GM04504 (cell line): ENCODE data around the gene NEURL1.
"Not testable (repeated sequence)": the region's sequence is repeated elsewhere in the genome, so short reads cannot be mapped to it uniquely, and the experiment has no call there.

Experiments used
- DNase-seq: peaks from one replicate; pipeline ENCODE4 v3.0.0-alpha.2; 2012; ENCODE audit warnings: low read depth

Gene NEURL1

DNA sequence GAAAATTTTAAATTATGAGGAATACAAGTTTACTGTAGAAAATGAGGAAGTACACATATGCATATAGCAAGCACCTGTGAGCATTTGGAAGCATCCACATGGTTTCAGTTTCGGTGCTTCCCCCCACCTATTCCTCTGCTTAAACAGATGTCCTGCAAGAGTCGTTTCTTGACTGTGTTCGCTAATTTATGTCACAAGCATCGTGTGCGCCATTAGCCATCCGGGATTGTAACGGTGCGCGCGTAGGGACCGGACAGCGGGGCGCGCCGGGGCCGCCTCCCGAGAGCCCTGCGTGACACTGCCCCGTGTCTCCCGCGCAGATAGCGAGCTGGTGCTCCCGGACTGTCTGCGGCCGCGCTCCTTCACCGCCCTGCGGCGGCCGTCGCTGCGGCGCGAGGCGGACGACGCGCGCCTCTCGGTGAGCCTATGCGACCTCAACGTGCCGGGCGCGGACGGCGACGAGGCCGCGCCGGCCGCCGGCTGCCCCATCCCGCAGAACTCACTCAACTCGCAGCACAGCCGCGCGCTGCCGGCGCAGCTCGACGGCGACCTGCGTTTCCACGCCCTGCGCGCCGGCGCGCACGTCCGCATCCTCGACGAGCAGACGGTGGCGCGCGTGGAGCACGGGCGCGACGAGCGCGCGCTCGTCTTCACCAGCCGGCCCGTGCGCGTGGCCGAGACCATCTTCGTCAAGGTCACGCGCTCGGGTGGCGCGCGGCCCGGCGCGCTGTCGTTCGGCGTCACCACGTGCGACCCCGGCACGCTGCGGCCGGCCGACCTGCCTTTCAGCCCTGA is 90.9 kb downstream of the NEURL1 start:
- DNase-seq = no peak

DNA sequence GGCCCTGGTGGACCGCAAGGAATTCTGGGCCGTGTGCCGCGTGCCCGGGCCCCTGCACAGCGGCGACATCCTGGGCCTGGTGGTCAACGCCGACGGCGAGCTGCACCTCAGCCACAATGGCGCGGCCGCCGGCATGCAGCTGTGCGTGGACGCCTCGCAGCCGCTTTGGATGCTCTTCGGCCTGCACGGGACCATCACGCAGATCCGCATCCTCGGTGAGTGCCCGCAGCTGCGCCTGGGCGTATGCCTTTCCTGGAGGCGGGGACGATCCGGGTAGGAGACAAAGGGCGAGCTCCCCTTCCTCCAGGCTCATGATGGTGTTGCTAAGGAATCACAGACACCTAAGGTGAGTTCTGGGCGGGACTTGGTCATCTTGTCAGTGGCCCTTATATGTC is 91.5 kb downstream of the NEURL1 start:
- no peak for DNase-seq

GRCh38 chr10:103587073-103587472 is 93.6 kb downstream of the NEURL1 start:
- no peak for DNase-seq

DNA sequence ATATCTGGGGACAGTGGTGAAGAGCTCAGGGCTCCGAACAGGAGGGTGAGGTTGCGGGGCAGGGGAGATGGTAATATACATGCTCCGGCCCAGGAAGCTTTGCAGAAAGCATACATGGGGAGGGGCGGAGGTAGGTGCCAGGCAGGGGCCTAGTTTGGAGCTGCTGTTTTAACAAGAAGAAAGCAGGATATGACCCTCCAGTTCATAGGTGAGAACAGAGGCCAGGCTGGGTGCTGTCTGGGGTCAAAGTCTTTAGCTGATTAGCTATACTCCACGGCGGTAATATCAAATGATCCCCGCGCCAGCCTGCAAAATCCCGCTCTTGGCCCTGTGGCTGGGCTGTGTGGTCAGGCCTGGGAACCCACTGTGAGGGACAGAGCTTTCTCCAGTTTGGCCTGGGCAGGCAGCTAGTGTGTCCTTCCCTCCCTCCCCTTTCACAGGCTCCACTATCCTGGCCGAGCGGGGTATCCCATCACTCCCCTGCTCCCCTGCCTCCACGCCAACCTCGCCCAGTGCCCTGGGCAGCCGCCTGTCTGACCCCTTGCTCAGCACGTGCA is 95.6 kb downstream of the NEURL1 start:
- DNase-seq = no peak

GRCh38 chr10:103590060-103590459 is 96.6 kb downstream of the NEURL1 start:
- DNase-seq = no peak

DNA sequence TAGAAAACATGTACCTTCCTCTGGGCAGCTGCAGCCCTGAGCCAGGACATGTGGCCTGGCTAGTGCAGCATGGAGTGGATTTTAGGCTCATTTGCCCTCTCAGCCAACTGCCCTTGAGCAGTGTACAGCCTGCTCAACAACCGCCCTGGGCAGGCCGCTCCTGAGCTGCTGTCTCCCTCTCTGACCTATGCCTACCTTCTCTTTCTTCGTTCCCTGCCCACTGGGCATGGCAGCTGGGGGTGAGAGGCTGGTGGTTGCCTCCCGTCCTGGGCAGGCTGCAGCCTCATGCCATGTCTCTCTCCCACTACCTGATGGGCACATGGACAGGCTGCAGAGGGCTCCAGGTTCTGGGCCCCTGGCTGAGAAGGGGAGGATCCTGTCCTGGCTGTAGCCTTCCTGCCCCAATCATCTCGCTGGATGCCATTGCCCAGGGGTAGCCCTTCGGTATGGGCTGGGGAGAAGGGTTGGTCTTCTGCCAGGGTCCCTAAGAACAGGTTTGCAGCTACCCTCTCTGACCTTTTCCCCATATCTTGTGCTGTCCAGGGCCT is 97.3 kb downstream of the NEURL1 start:
- no peak for DNase-seq

- no peak for DNase-seq
Measured at GRCh38 chr10:103592186-103593021, 98.9 kb downstream of the NEURL1 start.

- no peak for DNase-seq
Measured at GRCh38 chr10:103593022-103593570, 99.6 kb downstream of the NEURL1 start.

DNA sequence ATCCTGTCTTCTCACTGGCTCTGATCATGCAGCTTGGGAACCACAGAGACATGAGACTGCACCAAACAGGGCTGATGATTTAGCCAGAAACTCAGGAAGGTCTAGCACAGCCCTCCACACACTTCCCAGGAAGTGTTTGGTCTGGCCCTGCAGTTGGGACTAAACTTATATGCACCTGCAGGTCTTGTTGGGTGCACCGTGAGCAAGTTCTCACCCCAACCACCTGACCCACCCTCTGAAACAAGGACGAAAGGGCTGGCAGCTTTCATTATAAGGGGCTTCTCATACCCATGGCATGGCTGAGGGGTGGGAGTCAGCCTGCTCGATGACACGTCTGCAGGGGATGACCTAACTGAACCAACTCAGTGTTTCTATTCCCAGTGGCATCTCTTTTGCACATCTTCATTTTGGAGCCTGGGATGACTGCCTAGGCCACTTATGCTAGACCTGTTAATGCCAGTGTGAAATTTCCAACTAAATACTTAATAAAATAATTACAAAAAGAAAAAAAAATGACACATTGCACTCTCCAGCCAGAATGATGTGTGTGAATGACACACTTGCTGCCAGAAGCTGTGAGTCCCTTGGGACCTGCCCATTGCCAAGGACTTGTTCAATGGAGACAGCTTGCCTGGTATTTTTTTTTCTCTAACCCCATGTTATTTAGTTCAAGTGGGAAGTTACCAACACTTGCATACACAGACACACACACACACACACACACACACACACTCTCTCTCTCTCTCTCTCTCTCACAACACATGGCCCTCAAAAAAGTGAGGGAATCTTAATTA is 102.6 kb downstream of the NEURL1 start:
- no peak for DNase-seq

- no peak for DNase-seq
Measured at GRCh38 chr10:103597003-103597402, 103.5 kb downstream of the NEURL1 start.

DNA sequence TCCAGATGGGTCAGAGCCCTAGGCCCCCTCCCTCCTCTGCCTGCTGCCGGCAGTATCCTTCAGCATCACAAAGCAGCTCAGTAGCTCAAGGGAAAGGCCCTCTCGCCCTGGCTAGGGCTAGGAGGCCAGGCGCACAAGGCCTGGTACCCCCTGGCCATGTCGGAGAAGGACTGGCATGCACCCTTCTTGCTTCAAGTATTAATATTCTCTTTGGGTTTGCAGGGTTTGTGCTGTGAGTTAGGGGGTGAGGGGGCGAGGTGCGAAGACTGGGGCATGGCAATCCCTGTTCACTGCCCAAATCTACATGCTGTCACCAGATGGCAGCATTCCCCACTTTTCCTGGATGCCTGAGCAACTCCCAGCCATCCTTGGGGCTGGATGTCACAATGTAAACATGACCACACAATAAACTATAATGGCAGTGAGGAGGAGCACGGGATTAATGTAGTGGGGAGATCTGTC is 105.2 kb downstream of the NEURL1 start:
- peak; percentile 65 for DNase-seq

DNA sequence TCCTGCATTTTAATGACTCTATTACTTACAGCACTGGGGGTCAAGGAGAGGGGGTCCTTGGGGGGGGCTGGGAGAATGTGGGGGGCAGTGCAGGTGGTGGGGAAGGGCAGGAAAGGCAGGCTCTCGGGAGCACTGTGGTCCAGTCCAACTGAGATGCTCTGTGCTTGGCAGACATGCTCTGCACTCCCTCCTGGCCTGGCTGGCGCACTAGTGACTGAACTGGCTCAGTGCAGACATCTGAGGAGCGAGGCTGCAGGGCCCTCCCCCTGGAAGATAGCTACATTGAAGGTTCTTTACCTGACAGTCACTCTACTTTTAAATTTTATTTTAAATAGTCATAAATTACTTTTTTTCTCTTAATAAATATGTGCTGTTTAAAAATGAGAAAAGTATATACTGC is 105.7 kb downstream of the NEURL1 start:
- DNase-seq = no peak

DNA sequence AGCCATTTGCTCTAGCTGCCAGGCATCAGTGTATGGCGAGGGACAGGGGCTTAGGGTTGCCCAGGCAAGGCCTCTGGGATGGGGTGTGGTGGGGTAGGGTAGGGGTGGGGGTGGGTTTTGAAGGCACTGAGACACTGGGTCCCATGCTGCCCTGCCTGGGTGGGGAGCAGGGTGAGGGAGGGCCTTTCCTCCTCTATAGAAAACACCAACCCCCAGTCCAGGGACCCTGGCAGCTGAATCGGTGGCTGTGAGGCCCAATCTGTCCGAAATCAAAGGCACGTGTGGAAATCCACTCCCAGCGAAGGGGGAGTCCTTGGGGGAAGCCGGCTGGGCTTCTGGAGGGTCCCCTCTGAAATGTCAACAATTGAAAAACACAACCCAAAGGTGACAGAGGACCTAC is 106.4 kb downstream of the NEURL1 start:
- DNase-seq = no peak

- no peak for DNase-seq
Measured at GRCh38 chr10:103600325-103600724, 106.8 kb downstream of the NEURL1 start.

- no peak for DNase-seq
Measured at GRCh38 chr10:103600956-103601569, 107.6 kb downstream of the NEURL1 start.

- DNase-seq = no peak
Measured at GRCh38 chr10:103602028-103602851, 108.7 kb downstream of the NEURL1 start.

DNA sequence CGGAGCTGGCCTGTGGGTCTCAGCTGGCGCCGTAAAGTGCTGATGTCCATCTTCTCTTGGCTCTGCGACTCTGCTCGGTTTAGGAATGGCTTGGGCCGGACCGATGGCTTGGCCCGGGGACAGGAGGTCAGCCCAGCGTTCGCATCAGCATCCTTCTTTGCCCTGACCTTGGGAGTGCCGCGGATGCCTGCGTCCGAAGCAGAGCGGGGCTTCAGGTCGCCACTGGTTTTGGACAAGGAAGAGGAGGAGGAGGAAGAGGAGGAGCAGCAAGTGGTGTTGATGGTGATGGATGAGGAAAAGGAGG is 109.3 kb downstream of the NEURL1 start:
- no peak for DNase-seq

DNA sequence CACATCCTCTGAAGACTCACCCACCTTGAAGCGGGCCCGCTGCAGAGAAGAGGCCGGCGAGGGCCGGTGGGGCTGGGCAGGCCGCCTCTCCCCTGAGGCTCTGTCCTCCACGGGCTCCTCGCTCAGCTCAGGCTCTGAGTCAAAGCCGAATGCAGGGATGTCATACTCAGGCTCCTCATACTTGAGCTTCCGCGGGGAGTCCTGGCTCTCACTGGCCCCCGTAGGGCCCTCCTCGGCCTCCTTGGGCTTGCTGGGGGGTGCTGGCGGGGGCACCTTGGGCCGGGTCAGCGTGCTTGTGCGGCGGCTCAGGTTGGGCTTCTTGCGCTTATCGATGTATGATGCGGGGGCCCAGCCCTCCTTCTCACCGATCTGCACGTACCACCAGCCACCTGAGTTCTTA is 109.9 kb downstream of the NEURL1 start:
- no peak for DNase-seq

GRCh38 chr10:103605359-103606096 is 112.0 kb downstream of the NEURL1 start:
- DNase-seq = peak; percentile 64

- DNase-seq = not testable (repeated sequence)
Measured at GRCh38 chr10:103606097-103606438, 112.6 kb downstream of the NEURL1 start.
